Caco-2 (cell line): ENCODE data around the gene ISOC2. TPM values are rescaled to one million over a fixed set of nuclear protein-coding genes. Genes with fewer than 3 reads are reported as not detected.

Source experiments
- BruUV-seq: library from RNA; stranded (reverse); fragments of 400-500 nt; replicated peaks from 2 replicates; lab custom pipeline; 2021; lab: Mats Ljungman, UMichigan
- CTCF ChIA-PET: fragments of 300-600 bp; sonication (Branson Sonifier 250); formaldehyde crosslinking; loops from one replicate; lab custom pipeline; 2022; ENCODE audit warnings: antibody characterized with exemption; lab: Charles Lee
- POLR2A ChIA-PET: fragments of 300-600 bp; sonication (Branson Sonifier 250); formaldehyde crosslinking; loops from one replicate; lab custom pipeline; 2022; ENCODE audit warnings: antibody characterized with exemption; lab: Charles Lee
- DNase-seq, 2 experiments: peaks; one replicate each; pipeline versions ENCODE4 v3.0.0 to v3.0.0-alpha.2; 2020 to 2022
- H3K27me3 ChIP-seq: replicated peaks from 2 replicates; pipeline ENCODE4 v1.6.0; 2011; ENCODE audit warnings: low read length; ENCODE audit not compliant: control insufficient read depth, insufficient read depth
- H3K36me3 ChIP-seq: 2 replicates; pipeline ENCODE4 v1.5.1; 2011; ENCODE audit warnings: low read length; ENCODE audit not compliant: control insufficient read depth, insufficient read depth
- H3K4me1 ChIP-seq: fragments of 250-450 bp; sonication (Bioruptor Pico); 2 replicates; pipeline ENCODE4 v1.5.1; 2020; ENCODE audit warnings: mild to moderate bottlenecking
- H3K4me3 ChIP-seq: 2 replicates; pipeline ENCODE4 v1.5.1; 2011; ENCODE audit warnings: low read depth, mild to moderate bottlenecking, control low read depth, low read length
- H3K9me3 ChIP-seq: fragments of 250-450 bp; sonication (Bioruptor Pico); 2 replicates; pipeline ENCODE4 v1.5.1; 2020; ENCODE audit warnings: mild to moderate bottlenecking, moderate library complexity
- H3K27ac Mint-ChIP-seq: one replicate; pipeline ENCODE4 v1.8.0; 2022; ENCODE audit warnings: mixed read lengths; ENCODE audit not compliant: unreplicated experiment
- H3K27me3 Mint-ChIP-seq: one replicate; pipeline ENCODE4 v1.8.0; 2022; ENCODE audit warnings: mixed read lengths; ENCODE audit not compliant: insufficient read depth, unreplicated experiment
- H3K36me3 Mint-ChIP-seq: one replicate; pipeline ENCODE4 v1.8.0; 2022; ENCODE audit warnings: mild to moderate bottlenecking, mixed read lengths; ENCODE audit not compliant: insufficient read depth, unreplicated experiment
- H3K4me1 Mint-ChIP-seq: one replicate; pipeline ENCODE4 v1.8.0; 2022; ENCODE audit warnings: low read depth, mixed read lengths; ENCODE audit not compliant: unreplicated experiment
- H3K4me3 Mint-ChIP-seq: one replicate; pipeline ENCODE4 v1.8.0; 2022; ENCODE audit warnings: mild to moderate bottlenecking, moderate library complexity, mixed read lengths; ENCODE audit not compliant: unreplicated experiment
- H3K9me3 Mint-ChIP-seq: one replicate; pipeline ENCODE4 v1.8.0; 2022; ENCODE audit warnings: mixed read lengths; ENCODE audit not compliant: unreplicated experiment
- CTCF ChIP-seq, 2 experiments: fragments of 200-600 bp in 1 of 2; IDR thresholded peaks; 1 replicate in 1 of 2; 2 replicates in 1 of 2; pipeline versions ENCODE4 v1.5.1 to v1.8.0; 2011 to 2022; ENCODE audit warnings: antibody characterized with exemption in 1 of 2, control low read depth in 1 of 2, inconsistent platforms in 1 of 2, low read depth in 1 of 2, low read length in 1 of 2, mild to moderate bottlenecking in 1 of 2, moderate library complexity in 1 of 2; ENCODE audit not compliant: insufficient read depth in 1 of 2, severe bottlenecking in 1 of 2, unreplicated experiment in 1 of 2
- intact Hi-C: fragments of 100-400 bp; cut with micrococcal nuclease; formaldehyde crosslinking; loops from one replicate; pipeline ENCODE4 v1.10.0; 2022; ENCODE audit not compliant: unreplicated experiment
- total RNA-seq: library from RNA; stranded (reverse); gene quantifications from 2 replicates; pipeline ENCODE4 v1.2.3, GENCODE V29; 2022

ISOC2 gene
- total RNA-seq, 1 experiment from 2014 or later = 40.6 TPM

GRCh38 chr19:55406091-55406825 is 55.2 kb downstream of the ISOC2 start:
- Mint-ChIP-seq H3K4me1 (peaks cover 14% of the 10 kb centered on the region), H3K27me3 (peaks cover 5% of the 10 kb centered on the region), H3K36me3 (peaks cover 84% of the 10 kb centered on the region), H3K9me3 (peaks cover 11% of the 10 kb centered on the region), H3K4me3 (peak overlapping the region; percentile 93), H3K27ac (peak overlapping the region; percentile 99)
- H3K4me3 ChIP-seq = peak overlapping the region; percentile 94
- peaks cover 18% of the 10 kb centered on the region for H3K4me1 ChIP-seq
- ChIA-PET POLR2A (interaction anchor here (0.6 to 1.8 kb wide), 4 partner anchors 21 to 1626 kb away, joined by 3 to 24 read pairs (median 8); partner anchors contain the start of genes KMT5C, RPL28 and ZNF580), CTCF (no interaction called here)
- no peaks in the 10 kb centered on the region for H3K27me3 ChIP-seq
- H3K36me3 ChIP-seq = peaks cover 9% of the 10 kb centered on the region; the same call in 1 of the 2 replicates
- intact Hi-C loops = loop anchor here (10.0 kb wide), 1 partner anchor 99 kb away; no protein-coding TSS in a partner anchor
- DNase-seq = no peak
- TF ChIP-seq CTCF (IDR thresholded peaks at IDR 0.05; ENCODE audit: insufficient read depth in 1 of 2, low read depth in 1 of 2, low read length in 1 of 2, severe bottlenecking in 1 of 2, unreplicated experiment in 1 of 2) = no peak
- peaks cover 13% of the 10 kb centered on the region; the same call in 1 of the 2 replicates for H3K9me3 ChIP-seq
- TSS peak; percentile 53 for BruUV-seq

- BruUV-seq = no TSS peak
- H3K9me3 ChIP-seq = peaks cover 13% of the 10 kb centered on the region; the same call in 1 of the 2 replicates
- H3K36me3 ChIP-seq = peaks cover 9% of the 10 kb centered on the region; the same call in 1 of the 2 replicates
- Mint-ChIP-seq H3K27me3 (peaks cover 3% of the 10 kb centered on the region), H3K9me3 (peaks cover 11% of the 10 kb centered on the region), H3K36me3 (peaks cover 91% of the 10 kb centered on the region), H3K4me1 (peaks cover 14% of the 10 kb centered on the region), H3K4me3 (peak overlapping the region; percentile 93), H3K27ac (peak overlapping the region; percentile 99)
- no peak for TF ChIP-seq CTCF (IDR thresholded peaks at IDR 0.05; ENCODE audit: insufficient read depth in 1 of 2, low read depth in 1 of 2, low read length in 1 of 2, severe bottlenecking in 1 of 2, unreplicated experiment in 1 of 2)
- no peaks in the 10 kb centered on the region for H3K27me3 ChIP-seq
- intact Hi-C loops = loop anchor here (10.0 kb wide), 1 partner anchor 99 kb away; no protein-coding TSS in a partner anchor
- ChIA-PET CTCF (no interaction called here), POLR2A (interaction anchor here (0.6 kb wide), 2 partner anchors 235 to 1625 kb away, joined by 3 to 8 read pairs; partner anchors contain the start of gene ZNF580)
- H3K4me1 ChIP-seq = peaks cover 18% of the 10 kb centered on the region
- no peak for DNase-seq
- no peak overlapping the region for H3K4me3 ChIP-seq
Observed at GRCh38 chr19:55405638-55406037, 55.8 kb downstream of the ISOC2 start.

Other genes starting within 250 kb of the ISOC2 start
- gene TMEM86B, start 232.9 kb downstream of the ISOC2 start, total RNA-seq = 18.0 and 21.2 TPM in 2 replicates
- 113 and 118 TPM in 2 replicates for gene PPP6R1, start 202.6 kb downstream of the ISOC2 start, total RNA-seq
- gene HSPBP1, start 181.5 kb downstream of the ISOC2 start, total RNA-seq = 69.6 and 71.4 TPM in 2 replicates
- gene BRSK1, start 177.6 kb downstream of the ISOC2 start, total RNA-seq = 24.6 and 28.6 TPM in 2 replicates
- gene TMEM150B, start 136.3 kb downstream of the ISOC2 start, total RNA-seq = 1.6 and 3.4 TPM in 2 replicates
- 25.8 and 26.3 TPM in 2 replicates for gene KMT5C, start 121.8 kb downstream of the ISOC2 start, total RNA-seq
- gene COX6B2, start 106.9 kb downstream of the ISOC2 start, total RNA-seq = 0.27 and 0.35 TPM in 2 replicates
- gene GARIN5B, start 98.4 kb downstream of the ISOC2 start, total RNA-seq = not detected in 2 replicates
- 0.70 and 1.1 TPM in 2 replicates for gene IL11, start 91.2 kb downstream of the ISOC2 start, total RNA-seq
- gene TMEM190, start 84.8 kb downstream of the ISOC2 start, total RNA-seq = not detected in 2 replicates
- 18.1 and 22.7 TPM in 2 replicates for gene TMEM238, start 77.3 kb downstream of the ISOC2 start, total RNA-seq
- 2,048 and 2,146 TPM in 2 replicates for gene RPL28, start 75.7 kb downstream of the ISOC2 start, total RNA-seq
- 279 and 293 TPM in 2 replicates for gene UBE2S, start 53.9 kb downstream of the ISOC2 start, total RNA-seq
- gene SHISA7, start 18.3 kb downstream of the ISOC2 start, total RNA-seq = not detected in 2 replicates
- gene C19orf85, start 3.1 kb upstream of the ISOC2 start, total RNA-seq = not detected in 2 replicates
- 12.3 and 13.9 TPM in 2 replicates for gene ZNF628, start 15.0 kb upstream of the ISOC2 start, total RNA-seq
- 40.9 and 45.2 TPM in 2 replicates for gene NAT14, start 23.5 kb upstream of the ISOC2 start, total RNA-seq
- gene SSC5D, start 26.8 kb upstream of the ISOC2 start, total RNA-seq = 0.58 and 0.86 TPM in 2 replicates
- gene SBK2, start 75.5 kb upstream of the ISOC2 start, total RNA-seq = not detected in 2 replicates
- gene SBK3, start 83.9 kb upstream of the ISOC2 start, total RNA-seq = 2.3 and 2.4 TPM in 2 replicates
- 26.5 and 30.4 TPM in 2 replicates for gene ZNF579, start 119.2 kb upstream of the ISOC2 start, total RNA-seq
- 27.2 and 27.7 TPM in 2 replicates for gene FIZ1, start 137.9 kb upstream of the ISOC2 start, total RNA-seq
- gene ZNF524, start 138.6 kb upstream of the ISOC2 start, total RNA-seq = 10.8 and 11.1 TPM in 2 replicates
- gene ZNF865, start 144.0 kb upstream of the ISOC2 start, total RNA-seq = 13.2 and 14.5 TPM in 2 replicates
- gene ZNF784, start 162.9 kb upstream of the ISOC2 start, total RNA-seq = 8.5 and 10.2 TPM in 2 replicates
- 38.5 and 41.4 TPM in 2 replicates for gene ZNF580, start 179.4 kb upstream of the ISOC2 start, total RNA-seq
- gene ZNF581, start 182.0 kb upstream of the ISOC2 start, total RNA-seq = 46.2 and 47.4 TPM in 2 replicates
- gene CCDC106, start 186.6 kb upstream of the ISOC2 start, total RNA-seq = 17.4 and 17.6 TPM in 2 replicates
- 289 TPM in 2 replicates for gene U2AF2, start 193.4 kb upstream of the ISOC2 start, total RNA-seq
- gene EPN1, start 213.6 kb upstream of the ISOC2 start, total RNA-seq = 197 and 201 TPM in 2 replicates